Measurements from ENCODE around the gene COL19A1. TPM values are rescaled to one million over a fixed set of nuclear protein-coding genes. Genes with fewer than 3 reads are reported as not detected.
A peak's percentile ranks its signal among the peaks of the same experiment; 100 is the strongest.

The COL19A1 gene
- total RNA-seq = under 1 TPM in 1 of 4 donors, not detected in 3; 0.19 TPM

GRCh38 chr6:69866351-69866769 is at the start of gene COL19A1:
Gene COL19A1, plus strand, starts transcription at chr6:69866556. Its CDS starts 13,012 bp downstream, at chr6:69879568.
- intact Hi-C loops (cut with DNase I) = no loop called here
- peak within 1 kb of the TSS in 3 of 4 donors; percentile 35 to 59 (median 44) for H3K27ac ChIP-seq
- peak; percentile 3 for DNase-seq

GRCh38 chr6:69816569-69816968 is 49.8 kb upstream of the COL19A1 start:
- intact Hi-C loops (cut with DNase I) = no loop called here
- Histone ChIP-seq H3K9me3 (no peaks in the 10 kb centered on the region), H3K4me3 (no peak overlapping the region), H3K36me3 (no peaks in the 10 kb centered on the region), H3K4me1 (peaks cover 0 to 12% (median 0%) of the 10 kb centered on the region in 3 donors), H3K27ac (no peak overlapping the region), H3K27me3 (no peaks in the 10 kb centered on the region)
- DNase-seq = no peak
- WGBS, 2 donors = 57 to 63% methylated on average over 3 of the region's 3 CpGs
- no peak for TF ChIP-seq CTCF (IDR thresholded peaks at IDR 0.05)
- no peak for TF ChIP-seq POLR2A (IDR thresholded peaks at IDR 0.05)

More at GRCh38 chr6:69866351-69866769, at the start of gene COL19A1:
- Histone ChIP-seq H3K36me3 (no peaks in the 10 kb centered on the region), H3K27me3 (peaks cover 0 to 43% (median 0%) of the 10 kb centered on the region in 4 donors), H3K4me1 (peaks cover 7 to 29% (median 10%) of the 10 kb centered on the region in 3 donors), H3K4me3 (peak within 1 kb of the TSS; percentile 47 to 77 (median 54)), H3K9me3 (no peaks in the 10 kb centered on the region)
- no peak for TF ChIP-seq POLR2A (IDR thresholded peaks at IDR 0.05)
- no peak for TF ChIP-seq CTCF (IDR thresholded peaks at IDR 0.05)
- 4% methylated on average over 3 to 11 of the region's 19 CpGs for WGBS, 2 donors

- intact Hi-C loops (cut with DNase I) = no loop called here
- no peak overlapping the region for H3K27ac ChIP-seq
- no peaks in the 10 kb centered on the region for H3K9me3 ChIP-seq
- no peak overlapping the region for H3K4me3 ChIP-seq
- H3K36me3 ChIP-seq = no peaks in the 10 kb centered on the region
- no peaks in the 10 kb centered on the region for H3K27me3 ChIP-seq
- H3K4me1 ChIP-seq = peaks cover 0 to 11% (median 0%) of the 10 kb centered on the region in 3 donors
- TF ChIP-seq CTCF (IDR thresholded peaks at IDR 0.05) = no peak
- TF ChIP-seq POLR2A (IDR thresholded peaks at IDR 0.05) = no peak
- DNase-seq = no peak
Observed at GRCh38 chr6:69817358-69817757, 49.0 kb upstream of the COL19A1 start.

GRCh38 chr6:69818223-69818930 is 48.0 kb upstream of the COL19A1 start:
- H3K9me3 ChIP-seq = no peaks in the 10 kb centered on the region
- no peak overlapping the region for H3K4me3 ChIP-seq
- no peak overlapping the region for H3K27ac ChIP-seq
- 61 to 79% methylated on average over 2 of the region's 2 CpGs for WGBS, 2 donors
- H3K27me3 ChIP-seq = no peaks in the 10 kb centered on the region
- peaks cover 0 to 4% (median 0%) of the 10 kb centered on the region in 3 donors for H3K4me1 ChIP-seq
- intact Hi-C loops (cut with DNase I) = no loop called here
- TF ChIP-seq CTCF (IDR thresholded peaks at IDR 0.05) (no peak), POLR2A (IDR thresholded peaks at IDR 0.05) (no peak)
- DNase-seq = no peak
- H3K36me3 ChIP-seq = no peaks in the 10 kb centered on the region

GRCh38 chr6:69819138-69819537 is 47.2 kb upstream of the COL19A1 start:
- H3K9me3 ChIP-seq = no peaks in the 10 kb centered on the region
- no peaks in the 10 kb centered on the region for H3K27me3 ChIP-seq
- no peak for DNase-seq
- no peaks in the 10 kb centered on the region for H3K36me3 ChIP-seq
- H3K27ac ChIP-seq = no peak overlapping the region
- no peak for TF ChIP-seq POLR2A (IDR thresholded peaks at IDR 0.05)
- TF ChIP-seq CTCF (IDR thresholded peaks at IDR 0.05) = no peak
- no peak overlapping the region for H3K4me3 ChIP-seq
- 89 to 95% methylated on average over 4 of the region's 4 CpGs for WGBS, 2 donors
- intact Hi-C loops (cut with DNase I) = no loop called here
- no peaks in the 10 kb centered on the region for H3K4me1 ChIP-seq
